GM18526 (cell line): ENCODE data around the gene DDX60.

Experiments
- POLR2A ChIP-seq: IDR thresholded peaks from 3 replicates; pipeline ENCODE4 v1.6.1; 2011; ENCODE audit not compliant: insufficient read length; ENCODE audit errors: extremely low read depth

The DDX60 gene, protein sequence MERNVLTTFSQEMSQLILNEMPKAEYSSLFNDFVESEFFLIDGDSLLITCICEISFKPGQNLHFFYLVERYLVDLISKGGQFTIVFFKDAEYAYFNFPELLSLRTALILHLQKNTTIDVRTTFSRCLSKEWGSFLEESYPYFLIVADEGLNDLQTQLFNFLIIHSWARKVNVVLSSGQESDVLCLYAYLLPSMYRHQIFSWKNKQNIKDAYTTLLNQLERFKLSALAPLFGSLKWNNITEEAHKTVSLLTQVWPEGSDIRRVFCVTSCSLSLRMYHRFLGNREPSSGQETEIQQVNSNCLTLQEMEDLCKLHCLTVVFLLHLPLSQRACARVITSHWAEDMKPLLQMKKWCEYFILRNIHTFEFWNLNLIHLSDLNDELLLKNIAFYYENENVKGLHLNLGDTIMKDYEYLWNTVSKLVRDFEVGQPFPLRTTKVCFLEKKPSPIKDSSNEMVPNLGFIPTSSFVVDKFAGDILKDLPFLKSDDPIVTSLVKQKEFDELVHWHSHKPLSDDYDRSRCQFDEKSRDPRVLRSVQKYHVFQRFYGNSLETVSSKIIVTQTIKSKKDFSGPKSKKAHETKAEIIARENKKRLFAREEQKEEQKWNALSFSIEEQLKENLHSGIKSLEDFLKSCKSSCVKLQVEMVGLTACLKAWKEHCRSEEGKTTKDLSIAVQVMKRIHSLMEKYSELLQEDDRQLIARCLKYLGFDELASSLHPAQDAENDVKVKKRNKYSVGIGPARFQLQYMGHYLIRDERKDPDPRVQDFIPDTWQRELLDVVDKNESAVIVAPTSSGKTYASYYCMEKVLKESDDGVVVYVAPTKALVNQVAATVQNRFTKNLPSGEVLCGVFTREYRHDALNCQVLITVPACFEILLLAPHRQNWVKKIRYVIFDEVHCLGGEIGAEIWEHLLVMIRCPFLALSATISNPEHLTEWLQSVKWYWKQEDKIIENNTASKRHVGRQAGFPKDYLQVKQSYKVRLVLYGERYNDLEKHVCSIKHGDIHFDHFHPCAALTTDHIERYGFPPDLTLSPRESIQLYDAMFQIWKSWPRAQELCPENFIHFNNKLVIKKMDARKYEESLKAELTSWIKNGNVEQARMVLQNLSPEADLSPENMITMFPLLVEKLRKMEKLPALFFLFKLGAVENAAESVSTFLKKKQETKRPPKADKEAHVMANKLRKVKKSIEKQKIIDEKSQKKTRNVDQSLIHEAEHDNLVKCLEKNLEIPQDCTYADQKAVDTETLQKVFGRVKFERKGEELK (N-terminal part only)

DNA sequence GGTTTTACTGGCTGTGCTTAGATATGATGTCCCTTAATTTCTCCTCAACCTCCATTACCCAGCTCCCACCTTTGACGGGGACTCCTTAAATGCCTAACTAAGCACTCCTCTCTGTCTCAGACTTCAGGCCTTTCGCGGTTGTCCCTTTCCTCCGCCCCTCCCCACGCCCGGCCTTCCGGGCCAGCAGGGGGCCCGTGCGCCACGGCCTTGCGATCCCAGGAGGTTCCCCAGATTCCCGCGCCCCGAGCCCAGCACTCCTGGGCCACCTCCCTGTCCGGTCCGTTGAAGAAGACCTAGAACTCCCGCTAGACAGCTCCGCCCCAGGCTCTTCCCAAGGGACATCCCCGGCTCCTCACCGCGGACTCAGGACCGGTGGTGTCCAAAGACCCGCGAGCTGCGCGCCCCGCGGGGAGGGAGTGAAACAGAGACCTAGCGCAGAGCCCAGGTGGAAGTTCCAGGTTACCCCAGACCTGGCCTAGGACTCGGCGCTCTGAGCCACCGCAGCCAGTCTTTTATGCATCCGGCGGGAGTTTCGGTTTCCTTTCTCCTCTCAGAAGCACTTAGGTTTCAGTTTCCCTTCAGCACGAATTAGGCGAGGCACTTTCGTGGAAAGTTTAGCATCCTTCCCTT, at the start of gene DDX60:
Gene DDX60, minus strand, starts transcription at position 487 of the 630 bp plus-strand sequence. CDS start 7,493 bp downstream, outside the sequence.
- peak; percentile 94 for TF ChIP-seq POLR2A

DNA sequence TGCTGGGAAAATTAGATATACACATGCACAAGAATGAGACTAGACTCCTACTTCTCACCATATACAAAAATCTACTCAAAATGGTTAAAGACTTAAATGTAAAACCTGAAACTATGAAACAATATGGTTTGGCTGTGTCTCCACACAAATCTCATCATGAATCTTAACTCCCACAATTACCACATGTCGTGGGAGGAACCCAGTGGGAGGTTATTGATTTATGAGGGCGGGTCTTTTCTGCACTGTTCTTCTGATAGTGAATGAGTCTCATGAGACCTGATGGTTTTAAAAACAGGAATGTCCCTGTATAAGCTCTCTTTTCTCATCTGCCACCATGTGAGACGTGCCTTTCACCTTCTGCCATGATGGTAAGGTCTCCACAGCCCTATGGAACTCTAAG, 48.5 kb upstream of the DDX60 start:
- TF ChIP-seq POLR2A, result no peak

DNA sequence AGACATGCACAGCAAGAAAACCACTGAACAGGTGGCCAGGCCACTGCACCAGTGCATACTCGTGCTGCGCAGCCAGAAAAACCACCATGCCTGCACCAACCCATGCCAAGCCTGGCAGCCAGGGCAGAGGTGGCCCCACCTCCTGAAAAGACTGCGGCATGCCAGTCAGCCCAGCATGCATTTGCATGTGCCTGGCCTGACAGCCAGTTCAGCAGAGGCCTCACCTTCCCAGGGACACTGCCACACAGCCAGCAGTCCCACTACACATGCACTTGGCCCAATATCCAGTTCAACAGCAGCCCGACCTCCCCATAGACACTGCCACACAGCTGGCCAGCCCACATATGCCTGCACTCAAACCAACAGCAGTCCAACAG, 43.5 kb upstream of the DDX60 start:
- TF ChIP-seq POLR2A, result no peak

DNA sequence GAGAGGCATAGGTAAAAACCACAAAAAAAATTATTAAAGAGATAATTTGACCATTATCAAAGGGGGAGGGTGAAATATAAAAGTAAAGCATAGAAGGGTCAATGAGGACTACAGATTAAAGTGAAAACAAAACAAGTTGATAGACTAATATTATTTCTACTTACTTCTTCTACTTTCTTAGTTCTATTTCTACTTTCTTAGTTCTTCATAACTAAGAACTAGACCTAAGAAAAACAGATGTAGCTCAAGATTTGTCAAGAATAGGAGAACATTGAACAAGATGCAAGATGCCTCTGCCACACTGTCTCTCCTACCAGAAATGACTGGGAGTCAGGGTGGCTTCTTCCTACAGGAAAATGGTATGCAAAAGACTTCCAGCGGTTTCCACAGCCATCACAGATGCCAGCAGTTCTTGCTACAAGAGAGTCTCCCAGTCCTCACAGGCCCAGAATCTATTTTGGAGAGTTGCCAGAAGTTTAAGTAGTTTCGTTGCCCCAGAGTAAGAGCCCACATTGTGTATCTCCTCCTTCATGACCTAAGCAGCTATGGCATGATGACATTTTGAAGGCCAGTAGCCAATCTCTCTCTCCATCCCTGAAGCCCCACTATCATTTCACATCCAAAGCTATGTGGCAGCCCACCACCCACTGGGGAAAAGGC, 42.9 kb upstream of the DDX60 start:
- TF ChIP-seq POLR2A, result no peak

DNA sequence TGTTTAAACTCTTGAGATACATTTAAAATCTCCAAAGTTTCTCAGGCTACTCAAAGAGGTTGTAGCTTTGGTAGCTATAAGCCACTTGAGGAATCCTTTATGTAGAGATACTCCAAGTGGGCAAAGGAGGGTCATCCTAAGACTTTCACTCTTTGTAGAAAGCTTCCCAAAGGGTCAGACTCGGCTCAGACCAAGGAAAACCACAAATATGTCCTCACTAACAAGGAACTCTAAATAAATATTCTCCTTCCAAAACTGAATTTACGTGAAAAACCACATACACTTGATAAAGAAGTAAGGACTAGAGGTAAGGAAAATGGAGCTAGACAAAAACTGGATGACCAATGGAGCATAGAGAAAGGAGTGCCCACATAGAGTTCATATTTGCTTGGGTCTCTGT, 41.7 kb upstream of the DDX60 start:
- TF ChIP-seq POLR2A, result no peak

DNA sequence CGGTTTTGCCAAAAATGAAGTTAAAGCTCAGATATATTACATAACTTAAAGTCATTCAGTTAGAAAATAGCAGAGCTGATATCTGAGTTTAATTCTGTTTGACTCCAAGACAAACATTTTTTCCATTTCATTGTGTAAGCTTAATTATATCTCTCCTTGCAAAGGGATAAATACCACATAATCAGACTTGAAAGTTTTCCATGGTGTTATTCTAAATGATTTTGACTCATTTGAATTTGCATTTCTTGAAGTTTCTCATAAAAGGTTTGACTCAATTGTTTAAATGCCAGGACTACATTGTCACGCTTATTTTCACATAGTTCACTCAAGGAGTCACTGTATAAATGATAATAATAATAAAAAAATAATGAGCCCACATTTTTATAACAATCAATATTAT, 39.4 kb upstream of the DDX60 start:
- no peak for TF ChIP-seq POLR2A

DNA sequence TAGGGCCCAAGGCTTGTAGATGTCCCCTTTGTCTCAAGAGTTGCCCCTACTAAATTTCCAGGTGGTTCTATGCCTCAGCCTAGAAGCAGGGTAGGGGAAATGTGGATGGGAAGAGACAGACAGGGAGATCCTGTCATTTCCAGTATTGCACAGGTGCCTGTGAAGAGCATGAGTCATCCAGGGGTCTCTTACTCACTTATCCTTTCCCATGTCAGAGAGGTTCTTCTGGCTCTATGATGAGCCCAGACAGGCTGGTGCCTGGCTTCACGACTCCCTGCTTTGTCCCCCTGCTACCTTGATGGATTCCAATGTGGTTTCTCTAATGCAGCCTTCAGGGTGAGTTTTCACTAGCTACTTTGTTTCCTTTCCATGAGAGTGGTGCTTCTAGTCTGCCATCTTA, 35.2 kb upstream of the DDX60 start:
- no peak for TF ChIP-seq POLR2A

DNA sequence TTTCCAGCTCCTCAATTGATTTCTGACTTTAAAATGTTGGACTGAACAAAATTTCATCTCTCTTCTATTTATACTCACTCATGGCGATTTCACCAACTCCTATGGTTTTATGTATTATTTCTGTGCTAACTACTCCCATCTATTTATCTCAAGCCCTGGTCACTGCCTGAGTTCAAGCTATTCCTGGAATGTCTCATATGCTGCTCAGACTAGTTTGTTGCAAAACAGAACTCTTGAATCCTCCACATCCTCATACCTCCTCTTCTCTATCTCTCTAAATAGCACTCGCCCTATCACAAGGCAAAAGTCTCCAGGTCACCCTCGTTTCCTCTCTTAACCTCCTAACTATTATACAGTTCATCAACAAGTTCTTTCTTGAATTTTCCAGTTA, 19.0 kb upstream of the DDX60 start:
- no peak for TF ChIP-seq POLR2A

DNA sequence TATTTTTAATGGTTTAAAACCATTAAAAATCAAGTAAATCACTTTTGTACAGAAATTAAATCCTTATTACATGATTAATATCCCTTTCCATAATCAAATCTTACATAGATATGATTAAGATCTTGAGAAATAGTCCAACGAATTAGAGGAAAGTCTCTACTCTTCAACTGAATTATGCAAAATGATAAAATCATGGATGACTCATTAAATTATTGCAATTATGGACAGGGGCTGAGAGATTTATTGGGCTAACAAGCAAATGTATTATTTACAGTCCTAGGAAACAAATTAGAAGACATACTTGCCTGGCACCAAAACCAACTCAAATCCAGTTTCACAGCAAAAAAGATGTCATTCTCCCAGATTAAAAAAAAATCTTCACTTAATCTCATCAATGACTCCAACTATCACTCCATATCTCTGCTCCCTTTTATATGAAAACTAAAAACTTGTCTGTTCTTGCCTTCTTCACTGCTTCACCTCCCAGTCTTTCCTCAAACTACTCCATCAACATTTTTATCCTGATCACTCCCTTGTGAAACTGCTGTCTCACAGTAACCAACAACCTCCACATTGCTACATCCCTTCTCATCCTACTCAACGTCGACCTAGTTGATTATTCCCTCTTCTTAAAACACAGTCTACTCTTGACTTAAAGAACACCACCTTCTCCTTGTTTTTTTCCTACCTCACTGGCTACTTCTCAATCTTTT, 18.4 kb upstream of the DDX60 start:
- TF ChIP-seq POLR2A, result no peak

DNA sequence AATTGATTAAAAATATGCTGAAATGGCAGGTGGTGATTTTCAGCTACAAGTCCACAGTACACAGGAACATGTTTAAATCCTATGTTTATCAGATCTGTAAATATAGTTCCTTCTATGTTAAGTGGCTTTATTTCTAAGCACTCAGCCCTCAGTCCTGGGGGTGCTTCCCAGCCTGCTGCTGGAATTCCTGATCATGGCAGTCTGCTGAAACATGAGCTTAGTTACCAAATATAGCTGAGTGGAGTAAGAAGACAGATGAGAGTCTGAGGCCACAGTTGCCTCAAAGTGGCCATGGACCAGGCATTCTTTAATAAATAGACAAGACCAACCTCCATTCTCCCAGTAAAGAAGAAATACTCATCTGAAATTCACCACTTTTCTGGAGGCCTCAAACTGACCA, 17.1 kb upstream of the DDX60 start:
- TF ChIP-seq POLR2A, result no peak

DNA sequence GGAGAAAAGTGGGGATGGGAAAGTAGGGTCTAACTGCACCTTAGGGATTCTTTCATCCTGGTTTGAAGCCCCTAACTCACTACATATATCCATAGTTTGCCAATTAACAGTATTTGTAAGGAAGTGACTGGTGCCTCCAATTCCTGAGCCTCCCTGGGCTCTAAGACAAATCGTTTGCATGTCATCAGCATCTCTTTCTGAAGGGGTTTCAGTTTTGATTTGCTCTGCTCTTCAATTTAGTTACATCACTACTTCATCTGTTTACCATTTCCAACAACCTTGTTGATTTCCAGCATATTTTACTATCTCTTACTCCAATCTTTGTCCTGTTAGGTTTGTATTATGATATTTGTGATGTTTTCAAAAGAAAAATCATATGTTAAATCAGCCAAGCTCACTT, 15.5 kb upstream of the DDX60 start:
- TF ChIP-seq POLR2A, result no peak

DNA sequence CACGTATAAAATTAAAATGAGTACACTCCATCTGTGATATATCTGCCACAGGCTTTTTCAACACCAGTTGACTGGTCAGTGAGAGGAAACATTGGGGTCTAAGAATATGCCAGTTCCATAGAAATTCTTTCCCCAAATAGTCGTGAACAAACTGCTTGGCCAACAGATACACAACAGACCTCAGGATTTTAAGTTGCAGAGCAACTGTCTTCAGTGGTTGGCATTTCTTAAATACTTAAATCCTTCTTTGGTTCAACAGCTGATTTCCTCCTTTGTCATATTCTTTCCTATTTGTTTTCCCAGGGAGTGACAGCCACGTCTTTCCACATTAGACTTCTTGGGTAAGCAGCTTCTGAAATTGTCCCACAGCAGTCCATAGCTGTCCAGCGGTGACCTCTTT, 7.0 kb upstream of the DDX60 start:
- no peak for TF ChIP-seq POLR2A

DNA sequence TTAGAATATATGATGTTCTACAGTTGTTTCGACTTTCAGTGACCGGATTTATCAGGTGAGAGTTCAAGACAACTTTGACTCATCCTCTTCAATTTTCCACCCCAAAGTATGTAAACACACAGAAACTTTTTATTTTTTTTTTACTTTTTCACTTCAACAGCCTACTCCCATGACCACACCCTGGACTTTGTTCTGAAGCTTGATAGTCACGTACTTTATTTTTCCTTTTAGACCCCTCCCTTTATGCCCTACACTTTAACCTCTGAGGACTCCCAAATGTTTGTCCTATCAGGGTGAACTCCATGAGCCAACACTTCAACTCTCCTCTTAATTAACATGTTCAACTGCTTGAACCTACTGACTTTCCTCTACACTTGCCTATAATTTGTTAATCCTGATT, 2.5 kb upstream of the DDX60 start:
- TF ChIP-seq POLR2A, result no peak

DNA sequence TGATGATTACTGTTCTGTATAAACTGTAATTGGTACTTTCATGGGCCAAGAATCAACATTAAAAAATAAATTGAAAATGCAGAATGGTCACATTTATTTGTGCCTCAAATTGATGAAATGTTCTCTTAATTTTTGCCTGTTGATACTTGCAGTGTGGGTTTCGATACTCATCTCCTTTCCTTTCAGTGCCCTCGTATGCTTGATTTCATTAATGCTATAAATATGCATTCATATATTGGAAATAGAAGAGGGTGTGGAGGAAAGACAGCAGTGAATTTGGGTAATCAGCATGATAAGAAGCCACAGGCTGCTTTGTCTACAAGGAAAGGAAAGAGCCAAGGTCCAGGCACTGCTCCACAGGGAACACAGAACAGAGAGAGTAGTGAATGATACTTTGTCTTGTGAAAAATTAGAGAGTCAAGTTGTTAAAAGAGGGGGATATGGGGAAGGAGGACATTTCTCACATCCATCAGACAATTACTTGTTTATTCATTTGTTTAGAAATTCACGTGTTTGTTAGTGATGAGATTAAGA, 1.0 kb upstream of the DDX60 start:
- no peak for TF ChIP-seq POLR2A
